Suprapubic skin (tissue), 4 donors: Measurements from ENCODE around the gene ELL. TPM values are rescaled to one million over a fixed set of nuclear protein-coding genes. Genes with fewer than 3 reads are reported as not detected.

Experiments
- DNase-seq, 2 donors: peaks; one replicate each; pipeline ENCODE4 v3.0.0-alpha.2; 2019; ENCODE audit warnings: low spot score in 2 of 2
- H3K27ac ChIP-seq: fragments of 200-600 bp; sonication (generic); one replicate; pipeline ENCODE4 v1.5.1; 2019
- H3K27me3 ChIP-seq: fragments of 200-600 bp; sonication (generic); one replicate; pipeline ENCODE4 v1.5.1; 2019
- H3K36me3 ChIP-seq: fragments of 200-600 bp; sonication (generic); one replicate; pipeline ENCODE4 v1.5.1; 2019
- H3K4me1 ChIP-seq: fragments of 200-600 bp; sonication (generic); one replicate; pipeline ENCODE4 v1.5.1; 2019
- H3K4me3 ChIP-seq: fragments of 200-600 bp; sonication (generic); one replicate; pipeline ENCODE4 v1.5.1; 2019; ENCODE audit warnings: mild to moderate bottlenecking
- H3K9me3 ChIP-seq: fragments of 200-600 bp; sonication (generic); one replicate; pipeline ENCODE4 v1.5.1; 2019
- CTCF ChIP-seq, 2 donors: fragments of 200-600 bp in 1 of 2; fragments of 450-650 bp in 1 of 2; sonication (generic) in 1 of 2; IDR thresholded peaks; one replicate each; pipeline ENCODE4 v1.5.1; 2016 to 2019; ENCODE audit warnings: antibody characterized with exemption in 2 of 2, mild to moderate bottlenecking in 1 of 2, moderate library complexity in 1 of 2
- EP300 ChIP-seq: sonication (generic); formaldehyde crosslinking; IDR thresholded peaks from one replicate; pipeline ENCODE4 v1.6.1; 2017; ENCODE audit warnings: antibody characterized with exemption
- POLR2A ChIP-seq, 2 donors: fragments of 450-650 bp; IDR thresholded peaks; one replicate each; pipeline ENCODE4 v1.6.1; 2017; ENCODE audit warnings: antibody characterized with exemption in 2 of 2, mild to moderate bottlenecking in 2 of 2, moderate library complexity in 2 of 2
- POLR2AphosphoS5 ChIP-seq, 3 donors: sonication (generic); formaldehyde crosslinking; IDR thresholded peaks; one replicate each; pipeline ENCODE4 v1.6.1; 2017; ENCODE audit warnings: antibody characterized with exemption in 3 of 3
- WGBS: methylation state at CpG from one replicate; pipeline ENCODE4 v1.1.5; 2018; 5-methylcytosine and 5-hydroxymethylcytosine counted together
- total RNA-seq, 4 donors: library from RNA; depleted of rRNA; stranded (reverse); fragments of >200 nt; gene quantifications; one replicate each; pipeline ENCODE4 v1.1.0, GENCODE V29; 2016

ELL gene
- total RNA-seq, 4 donors from 2014 or later, result 27.0 to 59.5 (median 36.9) TPM

- H3K4me3 ChIP-seq, result no peak overlapping the region
- 81% methylated on average over 5 of the region's 5 CpGs for WGBS
- H3K9me3 ChIP-seq, result no peaks in the 10 kb centered on the region
- H3K4me1 ChIP-seq, result peaks cover 46% of the 10 kb centered on the region
- TF ChIP-seq EP300, result no peak
- no peak for TF ChIP-seq POLR2AphosphoS5 (IDR thresholded peaks at IDR 0.05)
- no peak for TF ChIP-seq POLR2A (IDR thresholded peaks at IDR 0.05)
- TF ChIP-seq CTCF (IDR thresholded peaks at IDR 0.05), result no peak
- H3K27me3 ChIP-seq, result no peaks in the 10 kb centered on the region
- no peak overlapping the region for H3K27ac ChIP-seq
- H3K36me3 ChIP-seq, result peaks cover 17% of the 10 kb centered on the region
- no peak for DNase-seq
Observed at GRCh38 chr19:18475004-18475453, 46.8 kb downstream of the ELL start.

GRCh38 chr19:18474366-18474887 is 47.4 kb downstream of the ELL start:
- H3K36me3 ChIP-seq, result peaks cover 17% of the 10 kb centered on the region
- H3K4me1 ChIP-seq, result peaks cover 46% of the 10 kb centered on the region
- no peak for TF ChIP-seq EP300
- TF ChIP-seq POLR2AphosphoS5 (IDR thresholded peaks at IDR 0.05), result no peak
- TF ChIP-seq POLR2A (IDR thresholded peaks at IDR 0.05), result no peak
- no peak for TF ChIP-seq CTCF (IDR thresholded peaks at IDR 0.05)
- no peaks in the 10 kb centered on the region for H3K9me3 ChIP-seq
- no peak overlapping the region for H3K27ac ChIP-seq
- H3K4me3 ChIP-seq, result no peak overlapping the region
- DNase-seq, result no peak
- H3K27me3 ChIP-seq, result no peaks in the 10 kb centered on the region
- 93% methylated on average over 13 of the region's 13 CpGs for WGBS

- Histone ChIP-seq H3K36me3 (peaks cover 17% of the 10 kb centered on the region), H3K9me3 (no peaks in the 10 kb centered on the region), H3K4me1 (peaks cover 46% of the 10 kb centered on the region), H3K27ac (no peak overlapping the region), H3K27me3 (no peaks in the 10 kb centered on the region), H3K4me3 (no peak overlapping the region)
- TF ChIP-seq POLR2A (IDR thresholded peaks at IDR 0.05) (no peak), EP300 (no peak), POLR2AphosphoS5 (IDR thresholded peaks at IDR 0.05) (no peak), CTCF (IDR thresholded peaks at IDR 0.05) (no peak)
- WGBS, result 96% methylated on average over 8 of the region's 8 CpGs
- DNase-seq, result no peak
Observed at GRCh38 chr19:18473706-18474087, 48.2 kb downstream of the ELL start.

GRCh38 chr19:18473003-18473705 is 48.7 kb downstream of the ELL start:
- 81% methylated on average over 8 of the region's 8 CpGs for WGBS
- Histone ChIP-seq H3K4me1 (peaks cover 46% of the 10 kb centered on the region), H3K36me3 (peaks cover 17% of the 10 kb centered on the region), H3K27me3 (no peaks in the 10 kb centered on the region), H3K4me3 (no peak overlapping the region), H3K9me3 (no peaks in the 10 kb centered on the region), H3K27ac (no peak overlapping the region)
- TF ChIP-seq POLR2A (IDR thresholded peaks at IDR 0.05), result no peak
- no peak for TF ChIP-seq CTCF (IDR thresholded peaks at IDR 0.05)
- TF ChIP-seq EP300, result no peak
- no peak for TF ChIP-seq POLR2AphosphoS5 (IDR thresholded peaks at IDR 0.05)
- no peak for DNase-seq

GRCh38 chr19:18470787-18471186 is 51.1 kb downstream of the ELL start:
- H3K9me3 ChIP-seq, result no peaks in the 10 kb centered on the region
- 79% methylated on average over 2 of the region's 2 CpGs for WGBS
- no peaks in the 10 kb centered on the region for H3K27me3 ChIP-seq
- no peak for DNase-seq
- H3K27ac ChIP-seq, result no peak overlapping the region
- peaks cover 52% of the 10 kb centered on the region for H3K4me1 ChIP-seq
- H3K4me3 ChIP-seq, result no peak overlapping the region
- TF ChIP-seq EP300 (no peak), POLR2A (IDR thresholded peaks at IDR 0.05) (no peak), CTCF (IDR thresholded peaks at IDR 0.05) (no peak), POLR2AphosphoS5 (IDR thresholded peaks at IDR 0.05) (no peak)
- peaks cover 19% of the 10 kb centered on the region for H3K36me3 ChIP-seq
